22Rv1 (cell line): Measurements from ENCODE around the gene GAS2L3.

Experiments
- H3K27ac ChIP-seq: fragments of 450-650 bp; 2 replicates; pipeline ENCODE4 v1.5.1; 2017
- ZFX ChIP-seq: fragments of 450-650 bp; IDR thresholded peaks from 2 replicates; pipeline ENCODE4 v1.6.1; 2017; ENCODE audit warnings: antibody characterized with exemption, borderline replicate concordance
- TF ChIP-seq, protein P1 (sequence below): fragments of 450-650 bp; IDR thresholded peaks from 2 replicates; pipeline ENCODE4 v1.5.1; 2017; ENCODE audit warnings: mild to moderate bottlenecking

GAS2L3 gene

GRCh38 chr12:100643246-100643645, 69.8 kb downstream of the GAS2L3 start:
- no peak overlapping the region for H3K27ac ChIP-seq
- TF ChIP-seq, protein P1, sequence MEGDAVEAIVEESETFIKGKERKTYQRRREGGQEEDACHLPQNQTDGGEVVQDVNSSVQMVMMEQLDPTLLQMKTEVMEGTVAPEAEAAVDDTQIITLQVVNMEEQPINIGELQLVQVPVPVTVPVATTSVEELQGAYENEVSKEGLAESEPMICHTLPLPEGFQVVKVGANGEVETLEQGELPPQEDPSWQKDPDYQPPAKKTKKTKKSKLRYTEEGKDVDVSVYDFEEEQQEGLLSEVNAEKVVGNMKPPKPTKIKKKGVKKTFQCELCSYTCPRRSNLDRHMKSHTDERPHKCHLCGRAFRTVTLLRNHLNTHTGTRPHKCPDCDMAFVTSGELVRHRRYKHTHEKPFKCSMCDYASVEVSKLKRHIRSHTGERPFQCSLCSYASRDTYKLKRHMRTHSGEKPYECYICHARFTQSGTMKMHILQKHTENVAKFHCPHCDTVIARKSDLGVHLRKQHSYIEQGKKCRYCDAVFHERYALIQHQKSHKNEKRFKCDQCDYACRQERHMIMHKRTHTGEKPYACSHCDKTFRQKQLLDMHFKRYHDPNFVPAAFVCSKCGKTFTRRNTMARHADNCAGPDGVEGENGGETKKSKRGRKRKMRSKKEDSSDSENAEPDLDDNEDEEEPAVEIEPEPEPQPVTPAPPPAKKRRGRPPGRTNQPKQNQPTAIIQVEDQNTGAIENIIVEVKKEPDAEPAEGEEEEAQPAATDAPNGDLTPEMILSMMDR: no peak
- no peak for TF ChIP-seq ZFX

DNA sequence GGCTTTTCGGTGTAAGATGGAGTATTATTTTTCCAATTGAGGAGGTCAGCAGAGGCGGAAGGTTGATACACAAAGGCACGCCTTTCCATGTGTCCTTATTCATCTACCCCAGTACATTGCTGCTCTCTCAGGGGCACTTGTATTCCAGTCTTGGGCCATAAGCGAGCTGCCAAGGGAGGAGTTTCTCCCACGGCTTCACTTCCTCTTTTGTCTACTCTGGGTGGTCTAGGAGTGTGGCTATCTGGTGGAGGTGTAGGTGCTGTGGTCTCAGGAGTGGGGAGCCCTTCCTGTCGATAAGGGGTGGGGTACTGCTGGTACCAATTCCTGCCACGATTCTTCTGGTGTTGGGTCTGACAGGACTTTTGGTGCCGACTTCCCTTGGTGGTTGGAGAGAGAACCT, 73.4 kb downstream of the GAS2L3 start:
- TF ChIP-seq ZFX: no peak
- H3K27ac ChIP-seq: no peak overlapping the region

- no peak overlapping the region for H3K27ac ChIP-seq
- no peak for TF ChIP-seq ZFX
- TF ChIP-seq, protein P1: peak; percentile 56
Measured at GRCh38 chr12:100651108-100651507, 77.6 kb downstream of the GAS2L3 start.

DNA sequence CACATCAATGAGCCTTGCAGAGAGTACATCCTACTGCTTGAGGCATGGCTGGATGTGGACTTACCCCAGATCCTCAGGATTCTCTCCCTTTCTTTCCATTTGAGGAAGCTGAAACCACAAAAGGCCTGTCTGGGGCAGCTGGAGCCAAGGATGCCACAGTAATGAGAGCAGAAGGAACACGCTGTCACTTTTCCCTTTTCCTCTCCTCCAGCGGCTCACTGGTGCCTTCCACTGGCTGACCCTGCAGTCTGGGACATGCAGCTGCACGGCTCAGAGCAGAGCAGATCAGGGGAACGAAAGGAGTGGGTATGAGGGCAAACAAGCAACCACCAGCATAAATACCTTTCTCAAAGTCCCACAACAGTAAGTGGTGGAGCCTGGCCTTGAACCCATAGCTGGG, 78.2 kb downstream of the GAS2L3 start:
- TF ChIP-seq ZFX: no peak
- TF ChIP-seq, protein P1: no peak
- no peak overlapping the region for H3K27ac ChIP-seq

DNA sequence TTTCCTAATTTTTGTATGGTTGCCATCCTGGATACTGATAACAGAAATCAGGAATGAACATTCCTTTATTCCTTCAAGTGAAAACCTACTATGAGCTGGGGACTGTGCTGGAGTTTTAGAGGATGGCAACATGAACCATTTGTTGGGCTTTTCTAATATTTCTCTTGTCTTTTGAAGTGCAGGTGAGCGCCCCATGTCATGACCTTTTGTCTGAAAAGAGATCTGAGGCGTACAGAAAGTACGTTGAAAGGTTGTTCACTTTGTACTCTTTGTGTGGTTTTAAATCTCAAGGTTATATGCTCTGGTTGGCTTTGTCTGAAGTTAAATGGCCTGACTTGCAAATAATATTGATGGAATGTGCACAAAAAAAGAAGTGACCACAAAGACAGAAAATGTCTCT, 79.0 kb downstream of the GAS2L3 start:
- TF ChIP-seq, protein P1: no peak
- no peak for TF ChIP-seq ZFX
- H3K27ac ChIP-seq: no peak overlapping the region

- TF ChIP-seq ZFX: no peak
- TF ChIP-seq, protein P1: no peak
- no peak overlapping the region for H3K27ac ChIP-seq
Measured at GRCh38 chr12:100656141-100656540, 82.7 kb downstream of the GAS2L3 start.

DNA sequence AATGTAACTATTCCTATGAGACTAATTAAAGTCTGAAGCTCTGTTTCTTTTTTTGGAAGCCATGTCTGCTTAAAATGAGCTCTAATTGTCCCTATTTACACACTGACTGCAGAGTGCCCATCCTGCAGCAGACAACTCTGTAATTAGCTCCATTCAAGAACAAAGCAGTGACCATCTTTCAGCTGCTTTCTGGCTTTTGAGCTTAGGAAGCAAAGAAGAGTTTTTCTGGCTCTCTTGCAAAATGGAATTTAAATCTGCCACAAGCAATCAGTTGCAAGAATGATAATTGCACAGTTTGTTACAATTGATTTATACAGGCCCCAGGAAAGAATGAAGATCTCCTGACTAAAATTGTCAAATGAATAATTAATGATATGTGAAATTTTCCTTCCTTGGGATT, 83.4 kb downstream of the GAS2L3 start:
- no peak overlapping the region for H3K27ac ChIP-seq
- TF ChIP-seq, protein P1: no peak
- TF ChIP-seq ZFX: no peak

DNA sequence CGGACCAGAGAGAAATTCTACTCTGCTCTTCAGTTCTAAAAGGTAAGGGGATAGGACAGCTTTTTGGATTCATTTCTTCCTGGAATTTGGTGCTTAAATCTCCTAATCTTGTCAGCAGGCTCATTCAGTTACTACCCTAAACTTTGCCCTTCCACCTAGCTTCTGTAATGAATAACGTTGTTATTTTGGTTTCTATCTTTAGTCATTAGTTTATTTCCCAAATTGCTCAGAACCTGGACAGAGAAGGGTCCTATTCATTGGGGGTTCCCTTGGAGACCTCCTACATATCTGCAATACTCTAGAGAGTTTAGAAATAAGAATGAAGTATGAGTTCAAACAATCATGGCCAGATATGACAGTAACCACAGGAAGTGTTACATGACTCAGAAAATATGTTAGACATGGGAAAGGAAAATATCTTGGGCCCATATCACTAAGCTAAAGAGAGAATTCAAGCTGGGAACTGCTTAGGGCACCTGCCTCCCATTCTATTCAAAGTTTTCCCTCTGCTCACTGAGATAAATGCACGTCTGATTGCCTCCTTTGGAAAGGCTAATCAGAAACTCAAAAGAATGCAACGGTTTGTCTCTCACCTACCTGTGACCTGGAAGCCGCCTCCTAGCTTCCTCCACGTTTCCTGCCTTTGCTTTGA, 87.9 kb downstream of the GAS2L3 start:
- no peak overlapping the region for H3K27ac ChIP-seq
- TF ChIP-seq, protein P1: no peak
- TF ChIP-seq ZFX: no peak
